Suprapubic skin (tissue), 4 donors: ENCODE measurements around the gene DEGS1. TPM values are rescaled to one million over a fixed set of nuclear protein-coding genes. Genes with fewer than 3 reads are reported as not detected.
A peak's percentile ranks its signal among the peaks of the same experiment; 100 is the strongest.

Experiments used
- DNase-seq, 2 donors: peaks; one replicate each; pipeline ENCODE4 v3.0.0-alpha.2; 2019; ENCODE audit warnings: low spot score in 2 of 2
- H3K27ac ChIP-seq: fragments of 200-600 bp; sonication (generic); one replicate; pipeline ENCODE4 v1.5.1; 2019
- H3K27me3 ChIP-seq: fragments of 200-600 bp; sonication (generic); one replicate; pipeline ENCODE4 v1.5.1; 2019
- H3K36me3 ChIP-seq: fragments of 200-600 bp; sonication (generic); one replicate; pipeline ENCODE4 v1.5.1; 2019
- H3K4me1 ChIP-seq: fragments of 200-600 bp; sonication (generic); one replicate; pipeline ENCODE4 v1.5.1; 2019
- H3K4me3 ChIP-seq: fragments of 200-600 bp; sonication (generic); one replicate; pipeline ENCODE4 v1.5.1; 2019; ENCODE audit warnings: mild to moderate bottlenecking
- H3K9me3 ChIP-seq: fragments of 200-600 bp; sonication (generic); one replicate; pipeline ENCODE4 v1.5.1; 2019
- CTCF ChIP-seq, 2 donors: fragments of 200-600 bp in 1 of 2; fragments of 450-650 bp in 1 of 2; sonication (generic) in 1 of 2; IDR thresholded peaks; one replicate each; pipeline ENCODE4 v1.5.1; 2016 to 2019; ENCODE audit warnings: antibody characterized with exemption in 2 of 2, mild to moderate bottlenecking in 1 of 2, moderate library complexity in 1 of 2
- EP300 ChIP-seq: sonication (generic); formaldehyde crosslinking; IDR thresholded peaks from one replicate; pipeline ENCODE4 v1.6.1; 2017; ENCODE audit warnings: antibody characterized with exemption
- POLR2A ChIP-seq, 2 donors: fragments of 450-650 bp; IDR thresholded peaks; one replicate each; pipeline ENCODE4 v1.6.1; 2017; ENCODE audit warnings: antibody characterized with exemption in 2 of 2, mild to moderate bottlenecking in 2 of 2, moderate library complexity in 2 of 2
- POLR2AphosphoS5 ChIP-seq, 3 donors: sonication (generic); formaldehyde crosslinking; IDR thresholded peaks; one replicate each; pipeline ENCODE4 v1.6.1; 2017; ENCODE audit warnings: antibody characterized with exemption in 3 of 3
- WGBS: methylation state at CpG from one replicate; pipeline ENCODE4 v1.1.5; 2018; 5-methylcytosine and 5-hydroxymethylcytosine counted together
- total RNA-seq, 4 donors: library from RNA; depleted of rRNA; stranded (reverse); fragments of >200 nt; gene quantifications; one replicate each; pipeline ENCODE4 v1.1.0, GENCODE V29; 2016

The DEGS1 gene
- total RNA-seq, 4 donors from 2014 or later, result 363 to 847 (median 705) TPM

- no peaks in the 10 kb centered on the region for H3K36me3 ChIP-seq
- 66% methylated on average over 5 of the region's 5 CpGs for WGBS
- no peak for TF ChIP-seq POLR2AphosphoS5 (IDR thresholded peaks at IDR 0.05)
- peak overlapping the region; percentile 98 for H3K27ac ChIP-seq
- no peak overlapping the region for H3K4me3 ChIP-seq
- DNase-seq, result peak in 1 of 2 donors; percentile 15
- no peaks in the 10 kb centered on the region for H3K9me3 ChIP-seq
- peaks cover 29% of the 10 kb centered on the region for H3K4me1 ChIP-seq
- H3K27me3 ChIP-seq, result no peaks in the 10 kb centered on the region
These were observed 4.1 kb upstream of the DEGS1 start for GRCh38 chr1:224178894-224179293.

- Histone ChIP-seq H3K4me3 (no peak overlapping the region), H3K36me3 (no peaks in the 10 kb centered on the region), H3K9me3 (no peaks in the 10 kb centered on the region), H3K27ac (peak overlapping the region; percentile 98), H3K27me3 (no peaks in the 10 kb centered on the region), H3K4me1 (peaks cover 36% of the 10 kb centered on the region)
- DNase-seq, result peak in 1 of 2 donors; percentile 58
- TF ChIP-seq POLR2A (IDR thresholded peaks at IDR 0.05) (no peak), POLR2AphosphoS5 (IDR thresholded peaks at IDR 0.05) (no peak), EP300 (no peak), CTCF (IDR thresholded peaks at IDR 0.05) (no peak)
- 66% methylated on average over 11 of the region's 11 CpGs for WGBS
These were observed 2.1 kb upstream of the DEGS1 start for GRCh38 chr1:224180783-224181452.

- Histone ChIP-seq H3K27me3 (no peaks in the 10 kb centered on the region), H3K9me3 (no peaks in the 10 kb centered on the region), H3K36me3 (no peaks in the 10 kb centered on the region), H3K4me3 (no peak overlapping the region), H3K4me1 (peaks cover 38% of the 10 kb centered on the region), H3K27ac (peak overlapping the region; percentile 98)
- no peak for TF ChIP-seq POLR2AphosphoS5 (IDR thresholded peaks at IDR 0.05)
- TF ChIP-seq EP300, result no peak
- no peak for TF ChIP-seq POLR2A (IDR thresholded peaks at IDR 0.05)
- WGBS, result 70% methylated on average over 4 of the region's 4 CpGs
- DNase-seq, result peak in 1 of 2 donors; percentile 10
These were observed 1.6 kb upstream of the DEGS1 start for GRCh38 chr1:224181453-224181810.

- H3K9me3 ChIP-seq, result no peaks in the 10 kb centered on the region
- H3K4me3 ChIP-seq, result peak overlapping the region; percentile 99
- no peaks in the 10 kb centered on the region for H3K36me3 ChIP-seq
- TF ChIP-seq POLR2A (IDR thresholded peaks at IDR 0.05) (no peak), POLR2AphosphoS5 (IDR thresholded peaks at IDR 0.05) (no peak)
- peak overlapping the region; percentile 98 for H3K27ac ChIP-seq
- 35% methylated on average over 22 of the region's 22 CpGs for WGBS
- peaks cover 45% of the 10 kb centered on the region for H3K4me1 ChIP-seq
- H3K27me3 ChIP-seq, result no peaks in the 10 kb centered on the region
- peak in 1 of 2 donors; percentile 62 for DNase-seq
These were observed 779 bp upstream of the DEGS1 start for GRCh38 chr1:224182057-224182865.

GRCh38 chr1:224183591-224184312 is 712 bp downstream of the DEGS1 start:
- peak overlapping the region; percentile 99 for H3K4me3 ChIP-seq
- H3K27ac ChIP-seq, result peak overlapping the region; percentile 98
- H3K27me3 ChIP-seq, result no peaks in the 10 kb centered on the region
- peak in 1 of 2 donors; percentile 74 for DNase-seq
- WGBS, result 0% methylated on average over 12 of the region's 53 CpGs
- H3K9me3 ChIP-seq, result no peaks in the 10 kb centered on the region
- peaks cover 49% of the 10 kb centered on the region for H3K4me1 ChIP-seq
- no peak for TF ChIP-seq POLR2AphosphoS5 (IDR thresholded peaks at IDR 0.05)
- H3K36me3 ChIP-seq, result no peaks in the 10 kb centered on the region

- 66% methylated on average over 8 of the region's 8 CpGs for WGBS
- H3K4me3 ChIP-seq, result peak overlapping the region; percentile 99
- TF ChIP-seq POLR2AphosphoS5 (IDR thresholded peaks at IDR 0.05) (no peak), POLR2A (IDR thresholded peaks at IDR 0.05) (no peak), CTCF (IDR thresholded peaks at IDR 0.05) (no peak), EP300 (no peak)
- H3K36me3 ChIP-seq, result peaks cover 2% of the 10 kb centered on the region
- H3K9me3 ChIP-seq, result no peaks in the 10 kb centered on the region
- H3K27me3 ChIP-seq, result no peaks in the 10 kb centered on the region
- peaks cover 53% of the 10 kb centered on the region for H3K4me1 ChIP-seq
- peak in 1 of 2 donors; percentile 17 for DNase-seq
- peak overlapping the region; percentile 98 for H3K27ac ChIP-seq
These were observed 2.2 kb downstream of the DEGS1 start for GRCh38 chr1:224185208-224185607.

GRCh38 chr1:224188286-224188685 is 5.2 kb downstream of the DEGS1 start:
- H3K36me3 ChIP-seq, result peaks cover 28% of the 10 kb centered on the region
- no peaks in the 10 kb centered on the region for H3K9me3 ChIP-seq
- DNase-seq, result no peak
- no peak overlapping the region for H3K4me3 ChIP-seq
- no peaks in the 10 kb centered on the region for H3K27me3 ChIP-seq
- no peak overlapping the region for H3K27ac ChIP-seq
- TF ChIP-seq CTCF (IDR thresholded peaks at IDR 0.05) (no peak), POLR2A (IDR thresholded peaks at IDR 0.05) (no peak), POLR2AphosphoS5 (IDR thresholded peaks at IDR 0.05) (no peak), EP300 (no peak)
- WGBS, result 78% methylated on average over 2 of the region's 2 CpGs
- H3K4me1 ChIP-seq, result peaks cover 38% of the 10 kb centered on the region
